CD8-positive, alpha-beta memory T cell (primary cell): ENCODE results near the gene ZNRF3. TPM values are rescaled to one million over a fixed set of nuclear protein-coding genes. Genes with fewer than 3 reads are reported as not detected.

Experiments used
- CTCF ChIA-PET: fragments of 350-600 bp; sonication (Branson Sonifier 250); formaldehyde crosslinking; loops from one replicate; lab custom pipeline; 2021; ENCODE audit warnings: antibody characterized with exemption; lab: Charles Lee
- POLR2A ChIA-PET: fragments of 350-600 bp; sonication (Branson Sonifier 250); formaldehyde crosslinking; loops from one replicate; lab custom pipeline; 2021; ENCODE audit warnings: antibody characterized with exemption; lab: Charles Lee
- DNase-seq, 5 donors: peaks; one replicate each; pipeline versions ENCODE4 v3.0.0 to v3.0.0-alpha.2; 2020 to 2022; ENCODE audit warnings: mixed read lengths in 1 of 5
- H3K27ac ChIP-seq: one replicate; pipeline ENCODE4 v1.7.0; 2013; ENCODE audit warnings: low read depth, mild to moderate bottlenecking, low read length, moderate library complexity
- H3K27me3 ChIP-seq: 2 replicates; pipeline ENCODE4 v1.7.0; 2013; ENCODE audit warnings: low read length, mild to moderate bottlenecking; ENCODE audit not compliant: insufficient read depth, poor library complexity, severe bottlenecking
- H3K36me3 ChIP-seq: 2 replicates; pipeline ENCODE4 v1.7.0; 2013; ENCODE audit warnings: mild to moderate bottlenecking, low read length, moderate library complexity; ENCODE audit not compliant: insufficient read depth
- H3K4me1 ChIP-seq: 2 replicates; pipeline ENCODE4 v1.7.0; 2013; ENCODE audit warnings: mild to moderate bottlenecking, low read length, moderate library complexity; ENCODE audit not compliant: insufficient read depth
- H3K4me3 ChIP-seq: 2 replicates; pipeline ENCODE4 v1.7.0; 2013; ENCODE audit warnings: mild to moderate bottlenecking, low read length
- H3K9me3 ChIP-seq: 2 replicates; pipeline ENCODE4 v1.7.0; 2013; ENCODE audit warnings: mild to moderate bottlenecking, low read length
- H3K27ac Mint-ChIP-seq, 8 donors: one replicate each; pipeline ENCODE4 v1.8.0; 2020 to 2021; ENCODE audit warnings: mixed read lengths in 8 of 8, mild to moderate bottlenecking in 6 of 8, inconsistent platforms in 3 of 8, moderate library complexity in 3 of 8
- H3K27me3 Mint-ChIP-seq, 2 donors: one replicate each; pipeline ENCODE4 v1.8.0; 2020 to 2021; ENCODE audit warnings: mixed read lengths in 2 of 2, mild to moderate bottlenecking in 1 of 2, moderate library complexity in 1 of 2
- H3K36me3 Mint-ChIP-seq, 3 donors: one replicate each; pipeline ENCODE4 v1.8.0; 2020 to 2021; ENCODE audit warnings: mixed read lengths in 3 of 3, inconsistent platforms in 1 of 3, mild to moderate bottlenecking in 1 of 3
- H3K4me1 Mint-ChIP-seq, 3 donors: one replicate each; pipeline ENCODE4 v1.8.0; 2020 to 2021; ENCODE audit warnings: mixed read lengths in 3 of 3, inconsistent platforms in 1 of 3, mild to moderate bottlenecking in 1 of 3
- H3K4me3 Mint-ChIP-seq, 7 donors: one replicate each; pipeline ENCODE4 v1.8.0; 2020 to 2021; ENCODE audit warnings: mixed read lengths in 7 of 7, mild to moderate bottlenecking in 6 of 7, moderate library complexity in 4 of 7, inconsistent platforms in 2 of 7
- H3K9me3 Mint-ChIP-seq, 5 donors: one replicate each; pipeline ENCODE4 v1.8.0; 2020 to 2022; ENCODE audit warnings: mixed read lengths in 5 of 5, mild to moderate bottlenecking in 3 of 5, moderate library complexity in 2 of 5, inconsistent platforms in 1 of 5
- polyA plus RNA-seq: library from polyadenylated mRNA; unstranded; fragments of 300-500 nt; fragmentation: Illumina TruSeq; gene quantifications from one replicate; pipeline ENCODE4 v1.2.3, GENCODE V29; 2021
- total RNA-seq, 2 experiments: library from RNA; stranded (reverse); gene quantifications; one replicate each; pipeline ENCODE4 v1.2.3, GENCODE V29; 2021

The ZNRF3 gene
- total and polyA plus RNA-seq, 3 experiments from 2014 or later = 0.35 to 1.2 (median 1.0) TPM

- Histone ChIP-seq H3K4me1 (no peaks in the 10 kb centered on the region), H3K9me3 (no peaks in the 10 kb centered on the region), H3K27me3 (no peaks in the 10 kb centered on the region), H3K27ac (no peak overlapping the region), H3K36me3 (no peaks in the 10 kb centered on the region), H3K4me3 (no peak overlapping the region)
- CTCF ChIA-PET = no interaction called here
- Mint-ChIP-seq H3K27me3 (peaks cover 17 to 42% of the 10 kb centered on the region in 2 donors), H3K27ac (no peak overlapping the region), H3K36me3 (no peaks in the 10 kb centered on the region), H3K9me3 (no peaks in the 10 kb centered on the region), H3K4me1 (no peaks in the 10 kb centered on the region), H3K4me3 (no peak overlapping the region)
- POLR2A ChIA-PET = no interaction called here
- no peak for DNase-seq
These were observed 200.7 kb downstream of the ZNRF3 start for GRCh38 chr22:29083933-29084591.

DNA sequence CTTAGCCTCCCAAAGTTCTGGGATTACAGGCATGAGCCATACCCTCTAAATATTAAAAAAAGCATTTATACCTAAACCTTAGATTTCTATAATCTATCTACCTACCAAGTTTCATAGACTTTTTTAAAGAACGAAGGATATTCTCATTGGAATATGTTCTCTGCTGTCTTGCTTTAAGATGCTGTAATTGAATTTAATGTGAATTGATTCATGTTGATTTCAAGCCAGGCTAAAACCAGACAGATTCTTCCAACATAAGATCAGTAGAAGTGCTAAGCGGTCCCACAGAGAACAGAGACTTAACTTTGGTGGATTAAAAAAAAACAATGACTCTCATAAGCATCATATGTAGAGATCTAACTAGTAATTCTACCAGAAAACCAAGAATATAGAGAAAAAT, 203.6 kb downstream of the ZNRF3 start:
- Histone ChIP-seq H3K36me3 (no peaks in the 10 kb centered on the region), H3K9me3 (no peaks in the 10 kb centered on the region), H3K4me1 (no peaks in the 10 kb centered on the region), H3K4me3 (no peak overlapping the region), H3K27ac (no peak overlapping the region), H3K27me3 (no peaks in the 10 kb centered on the region)
- ChIA-PET CTCF (no interaction called here), POLR2A (no interaction called here)
- H3K36me3 Mint-ChIP-seq = no peaks in the 10 kb centered on the region
- no peaks in the 10 kb centered on the region for H3K9me3 Mint-ChIP-seq
- no peak overlapping the region for H3K4me3 Mint-ChIP-seq
- DNase-seq = no peak
- H3K27me3 Mint-ChIP-seq = peaks cover 16 to 39% of the 10 kb centered on the region in 2 donors
- no peak overlapping the region for H3K27ac Mint-ChIP-seq
- H3K4me1 Mint-ChIP-seq = no peaks in the 10 kb centered on the region

GRCh38 chr22:29088809-29089208, 205.4 kb downstream of the ZNRF3 start:
- POLR2A ChIA-PET = no interaction called here
- Histone ChIP-seq H3K9me3 (no peaks in the 10 kb centered on the region), H3K27ac (no peak overlapping the region), H3K4me3 (no peak overlapping the region), H3K27me3 (no peaks in the 10 kb centered on the region), H3K36me3 (no peaks in the 10 kb centered on the region), H3K4me1 (no peaks in the 10 kb centered on the region)
- Mint-ChIP-seq H3K27me3 (peaks cover 16 to 37% of the 10 kb centered on the region in 2 donors), H3K4me3 (no peak overlapping the region), H3K27ac (no peak overlapping the region), H3K36me3 (no peaks in the 10 kb centered on the region), H3K4me1 (no peaks in the 10 kb centered on the region), H3K9me3 (no peaks in the 10 kb centered on the region)
- DNase-seq = no peak
- CTCF ChIA-PET = no interaction called here

GRCh38 chr22:29089507-29089906, 206.1 kb downstream of the ZNRF3 start:
- Histone ChIP-seq H3K36me3 (no peaks in the 10 kb centered on the region), H3K27me3 (no peaks in the 10 kb centered on the region), H3K4me3 (no peak overlapping the region), H3K27ac (no peak overlapping the region), H3K4me1 (no peaks in the 10 kb centered on the region), H3K9me3 (no peaks in the 10 kb centered on the region)
- Mint-ChIP-seq H3K36me3 (no peaks in the 10 kb centered on the region), H3K4me1 (no peaks in the 10 kb centered on the region), H3K9me3 (no peaks in the 10 kb centered on the region), H3K4me3 (no peak overlapping the region), H3K27me3 (peaks cover 20 to 35% of the 10 kb centered on the region in 2 donors), H3K27ac (no peak overlapping the region)
- ChIA-PET CTCF (no interaction called here), POLR2A (no interaction called here)
- DNase-seq = no peak

DNA sequence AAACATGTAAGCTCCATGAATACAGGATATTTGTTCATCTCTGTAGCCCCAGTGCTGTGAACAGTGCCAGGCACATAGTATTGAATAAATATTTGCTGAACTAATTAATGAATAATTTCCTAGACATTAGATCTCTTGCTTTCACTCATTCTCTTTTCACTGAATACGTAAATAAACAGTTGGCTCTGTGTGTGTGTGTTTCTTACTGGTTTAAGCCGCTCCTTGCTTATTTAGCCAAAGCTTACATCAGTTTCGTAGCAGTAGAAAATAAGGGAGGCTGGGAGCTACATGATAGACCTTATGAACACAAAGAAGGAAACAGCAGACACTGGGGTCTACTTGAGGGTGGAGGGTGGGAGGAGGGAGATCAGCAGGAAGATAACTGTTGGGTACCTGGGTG, 206.7 kb downstream of the ZNRF3 start:
- no peaks in the 10 kb centered on the region for H3K4me1 Mint-ChIP-seq
- H3K4me1 ChIP-seq = no peaks in the 10 kb centered on the region
- no peak overlapping the region for H3K27ac ChIP-seq
- DNase-seq = no peak
- CTCF ChIA-PET = no interaction called here
- no peak overlapping the region for H3K27ac Mint-ChIP-seq
- H3K4me3 Mint-ChIP-seq = no peak overlapping the region
- no peaks in the 10 kb centered on the region for H3K36me3 Mint-ChIP-seq
- POLR2A ChIA-PET = no interaction called here
- no peaks in the 10 kb centered on the region for H3K9me3 Mint-ChIP-seq
- no peaks in the 10 kb centered on the region for H3K27me3 ChIP-seq
- peaks cover 18 to 35% of the 10 kb centered on the region in 2 donors for H3K27me3 Mint-ChIP-seq
- no peaks in the 10 kb centered on the region for H3K36me3 ChIP-seq
- H3K9me3 ChIP-seq = no peaks in the 10 kb centered on the region
- no peak overlapping the region for H3K4me3 ChIP-seq

DNA sequence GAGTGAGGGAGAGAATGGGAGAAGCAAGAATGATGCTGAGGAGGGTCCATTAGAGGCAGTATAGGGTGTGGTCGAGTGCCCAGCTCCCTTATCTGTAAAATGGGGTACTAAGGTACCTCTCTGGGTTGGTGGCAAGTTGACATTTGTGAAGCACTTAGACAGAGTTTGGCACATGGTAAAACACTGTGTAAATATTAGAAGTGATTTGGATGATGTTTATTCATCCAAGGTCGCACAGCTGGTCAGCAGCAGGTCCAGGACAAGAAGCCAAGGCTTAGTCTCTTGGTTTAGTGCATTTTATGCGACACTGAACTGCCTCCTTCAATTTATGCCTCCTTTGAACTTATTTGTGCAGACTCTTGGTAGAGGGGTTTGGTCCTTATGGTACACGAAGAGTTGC, 208.9 kb downstream of the ZNRF3 start:
- no peaks in the 10 kb centered on the region for H3K9me3 Mint-ChIP-seq
- H3K4me1 ChIP-seq = no peaks in the 10 kb centered on the region
- H3K9me3 ChIP-seq = no peaks in the 10 kb centered on the region
- H3K27ac ChIP-seq = no peak overlapping the region
- ChIA-PET CTCF (no interaction called here), POLR2A (no interaction called here)
- no peak overlapping the region for H3K4me3 ChIP-seq
- H3K27ac Mint-ChIP-seq = no peak overlapping the region
- DNase-seq = no peak
- no peak overlapping the region for H3K4me3 Mint-ChIP-seq
- H3K36me3 Mint-ChIP-seq = no peaks in the 10 kb centered on the region
- peaks cover 16 to 29% of the 10 kb centered on the region in 2 donors for H3K27me3 Mint-ChIP-seq
- no peaks in the 10 kb centered on the region for H3K27me3 ChIP-seq
- H3K36me3 ChIP-seq = no peaks in the 10 kb centered on the region
- H3K4me1 Mint-ChIP-seq = no peaks in the 10 kb centered on the region

GRCh38 chr22:29093030-29093429, 209.7 kb downstream of the ZNRF3 start:
- Mint-ChIP-seq H3K36me3 (no peaks in the 10 kb centered on the region), H3K9me3 (no peaks in the 10 kb centered on the region), H3K4me3 (no peak overlapping the region), H3K4me1 (no peaks in the 10 kb centered on the region), H3K27ac (no peak overlapping the region), H3K27me3 (peaks cover 17 to 27% of the 10 kb centered on the region in 2 donors)
- no peaks in the 10 kb centered on the region for H3K9me3 ChIP-seq
- no peak overlapping the region for H3K4me3 ChIP-seq
- H3K36me3 ChIP-seq = no peaks in the 10 kb centered on the region
- no peaks in the 10 kb centered on the region for H3K4me1 ChIP-seq
- H3K27me3 ChIP-seq = no peaks in the 10 kb centered on the region
- ChIA-PET CTCF (no interaction called here), POLR2A (no interaction called here)
- DNase-seq = no peak
- H3K27ac ChIP-seq = no peak overlapping the region

DNA sequence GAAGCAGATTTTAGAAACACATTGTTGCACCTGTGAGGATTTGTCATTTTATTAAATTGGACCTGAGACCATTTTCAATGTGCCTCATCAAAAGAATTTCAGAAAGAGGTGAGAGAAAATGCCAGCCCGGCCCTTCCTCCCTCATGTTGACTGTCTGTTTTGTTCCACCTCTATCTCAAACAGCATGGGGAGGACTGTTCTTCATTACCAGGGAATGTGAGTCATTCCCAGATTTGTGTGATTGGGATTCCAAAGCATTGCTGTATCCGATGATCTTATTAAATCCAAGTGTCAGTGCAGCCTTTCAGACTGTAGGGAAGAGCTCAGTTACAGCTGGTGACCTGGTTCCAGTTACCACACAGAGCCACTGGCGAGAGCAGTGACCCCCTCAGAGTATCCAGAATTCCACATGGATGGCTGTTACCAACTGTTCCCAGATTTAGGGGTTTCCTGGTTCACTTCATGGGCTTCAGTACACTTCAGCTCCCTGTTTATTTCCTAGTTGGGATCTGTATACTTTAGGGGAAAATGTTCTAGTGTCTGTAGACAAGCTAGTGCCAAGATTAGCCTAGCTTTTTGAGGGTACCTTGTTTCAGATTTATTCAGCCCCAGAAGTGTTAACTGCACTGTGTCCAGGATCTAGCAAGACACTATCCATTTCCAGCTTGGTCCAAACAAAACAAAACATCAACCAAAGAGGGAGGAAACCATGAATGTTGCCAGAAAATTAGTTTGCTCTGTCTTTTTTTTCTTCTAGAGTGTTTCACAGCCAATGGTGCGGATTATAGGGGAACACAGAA, 210.3 kb downstream of the ZNRF3 start:
- Histone ChIP-seq H3K27me3 (no peaks in the 10 kb centered on the region), H3K36me3 (no peaks in the 10 kb centered on the region), H3K9me3 (no peaks in the 10 kb centered on the region), H3K4me3 (no peak overlapping the region), H3K4me1 (no peaks in the 10 kb centered on the region), H3K27ac (no peak overlapping the region)
- Mint-ChIP-seq H3K9me3 (no peaks in the 10 kb centered on the region), H3K4me1 (no peaks in the 10 kb centered on the region), H3K27me3 (peaks cover 17 to 28% of the 10 kb centered on the region in 2 donors), H3K36me3 (no peaks in the 10 kb centered on the region), H3K4me3 (no peak overlapping the region), H3K27ac (no peak overlapping the region)
- POLR2A ChIA-PET = no interaction called here
- no peak for DNase-seq
- CTCF ChIA-PET = no interaction called here
